Measurements from ENCODE around the gene HIKESHI.
"Not testable (repeated sequence)": the region's sequence is repeated elsewhere in the genome, so short reads cannot be mapped to it uniquely, and the experiment has no call there.

HIKESHI gene, protein sequence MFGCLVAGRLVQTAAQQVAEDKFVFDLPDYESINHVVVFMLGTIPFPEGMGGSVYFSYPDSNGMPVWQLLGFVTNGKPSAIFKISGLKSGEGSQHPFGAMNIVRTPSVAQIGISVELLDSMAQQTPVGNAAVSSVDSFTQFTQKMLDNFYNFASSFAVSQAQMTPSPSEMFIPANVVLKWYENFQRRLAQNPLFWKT

GRCh38 chr11:86302092-86302793 lies at the start of gene HIKESHI:
TSS of gene HIKESHI (plus strand) at chr11:86302240. CDS start at chr11:86302449, 209 bp downstream.
- peak; percentile 98 for DNase-seq

DNA sequence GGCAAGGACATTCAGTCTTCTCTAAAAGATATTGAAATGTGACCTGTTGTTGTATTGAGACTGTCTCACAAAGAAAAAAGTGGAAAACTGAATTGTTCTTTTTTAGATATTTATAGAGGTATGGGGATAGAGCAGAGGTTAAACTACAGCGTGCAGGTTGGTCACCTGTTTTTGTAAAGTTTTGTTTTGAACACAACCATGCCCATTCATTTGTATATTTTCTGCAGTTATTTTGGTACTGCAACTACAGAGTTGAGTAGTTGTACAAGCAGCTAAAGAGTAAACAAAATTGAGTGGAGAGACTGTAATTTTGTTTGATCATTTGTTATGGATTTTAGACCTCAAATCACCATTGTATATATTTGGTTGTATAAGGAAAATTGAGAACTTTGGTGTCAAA lies 46.1 kb upstream of the HIKESHI start:
- DNase-seq, result no peak

GRCh38 chr11:86256608-86257007 lies 45.4 kb upstream of the HIKESHI start:
- DNase-seq, result no peak

DNA sequence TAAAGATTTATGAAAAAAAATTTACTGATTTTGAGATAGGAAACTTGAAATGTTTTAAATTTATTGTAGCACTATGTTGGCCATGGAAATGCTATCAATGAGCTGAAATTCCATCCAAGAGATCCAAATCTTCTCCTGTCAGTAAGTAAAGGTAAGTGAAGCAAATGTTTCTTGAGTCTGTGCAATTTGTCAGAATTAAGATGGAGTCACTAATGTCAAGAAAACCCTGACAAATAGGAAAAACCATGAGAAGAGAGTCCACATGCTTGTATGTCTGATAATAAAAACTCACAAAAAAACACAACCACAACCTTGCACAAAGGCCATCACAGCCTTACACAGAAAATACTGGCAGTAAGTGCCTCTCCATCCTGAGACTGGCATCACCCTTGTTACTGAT lies 44.6 kb upstream of the HIKESHI start:
- no peak for DNase-seq

DNA sequence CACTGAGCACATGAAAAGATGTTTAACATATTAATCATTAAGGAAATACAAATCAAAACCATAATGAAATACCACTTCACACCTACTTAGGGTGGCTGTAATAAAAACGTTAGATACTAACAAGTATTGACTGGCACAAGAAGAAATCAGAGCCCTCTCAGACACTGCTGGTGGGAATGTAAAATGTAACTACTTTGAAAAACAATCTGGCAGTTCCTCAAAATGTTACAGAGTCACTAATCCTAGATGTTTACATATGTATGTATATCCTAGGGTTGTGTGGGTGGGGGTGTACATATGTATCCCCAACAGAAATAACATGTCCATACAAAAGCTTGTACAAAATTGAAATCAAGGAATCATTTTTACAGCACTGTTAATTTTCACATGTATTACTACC lies 42.3 kb upstream of the HIKESHI start:
- DNase-seq, result no peak

GRCh38 chr11:86261328-86261727 lies 40.7 kb upstream of the HIKESHI start:
- DNase-seq, result no peak

DNA sequence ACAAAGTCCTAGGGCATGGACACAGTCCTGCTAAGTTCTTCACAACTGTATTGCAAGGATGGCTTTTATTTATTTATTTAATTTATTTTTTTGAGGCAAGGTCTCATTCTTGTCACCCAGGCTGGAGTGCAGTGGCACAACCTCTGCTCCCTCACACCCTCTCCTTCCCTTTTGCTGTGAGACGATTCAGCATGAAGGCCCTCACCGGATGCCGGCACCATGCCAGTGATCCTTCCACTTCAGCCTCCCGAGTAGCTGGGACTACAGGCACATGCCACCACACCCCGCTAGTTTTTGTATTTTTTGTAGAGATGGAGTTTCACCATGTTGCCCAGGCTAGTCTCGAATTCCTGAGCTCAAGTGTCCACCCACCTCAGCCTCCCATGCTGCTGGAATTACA lies 39.7 kb upstream of the HIKESHI start:
- no peak for DNase-seq

GRCh38 chr11:86264649-86265048 lies 37.4 kb upstream of the HIKESHI start:
- no peak for DNase-seq

DNA sequence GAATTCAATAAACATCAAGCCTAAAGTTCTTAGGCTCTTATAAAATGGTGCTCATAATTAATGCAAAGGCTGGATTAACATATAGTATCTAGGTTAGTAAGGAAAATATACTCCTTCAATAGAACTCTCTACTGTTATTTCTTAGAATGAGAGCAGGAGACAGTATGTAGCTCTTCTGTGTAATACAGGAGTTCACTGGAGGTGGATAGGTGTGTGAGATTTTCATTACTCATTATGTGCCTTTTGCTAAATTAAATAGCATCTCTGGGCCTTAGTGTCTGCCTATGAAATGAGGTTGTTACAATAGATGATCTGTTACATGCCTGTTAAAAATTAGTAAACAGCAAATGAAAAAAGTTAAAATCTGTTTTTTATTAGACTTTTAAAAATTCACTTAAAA lies 36.8 kb upstream of the HIKESHI start:
- no peak for DNase-seq

DNA sequence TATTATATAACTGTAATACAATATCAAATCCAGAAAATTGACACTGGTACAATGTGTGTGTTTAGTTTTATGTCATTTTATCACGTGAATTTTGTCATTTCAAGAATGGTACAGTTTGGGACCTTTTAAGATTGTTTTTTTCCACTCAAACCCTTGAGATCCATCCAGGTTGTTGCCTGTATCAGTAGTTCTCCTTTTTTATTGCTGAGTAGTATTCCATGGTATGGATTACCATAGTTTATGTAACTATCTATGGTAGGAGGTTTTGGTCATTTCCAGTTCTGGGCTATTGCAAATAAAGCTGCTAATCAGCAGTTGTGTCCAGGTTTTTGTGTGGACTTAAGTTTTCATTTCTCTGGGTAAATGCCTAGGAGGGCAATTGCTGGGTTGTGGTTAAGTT lies 32.4 kb upstream of the HIKESHI start:
- no peak for DNase-seq

DNA sequence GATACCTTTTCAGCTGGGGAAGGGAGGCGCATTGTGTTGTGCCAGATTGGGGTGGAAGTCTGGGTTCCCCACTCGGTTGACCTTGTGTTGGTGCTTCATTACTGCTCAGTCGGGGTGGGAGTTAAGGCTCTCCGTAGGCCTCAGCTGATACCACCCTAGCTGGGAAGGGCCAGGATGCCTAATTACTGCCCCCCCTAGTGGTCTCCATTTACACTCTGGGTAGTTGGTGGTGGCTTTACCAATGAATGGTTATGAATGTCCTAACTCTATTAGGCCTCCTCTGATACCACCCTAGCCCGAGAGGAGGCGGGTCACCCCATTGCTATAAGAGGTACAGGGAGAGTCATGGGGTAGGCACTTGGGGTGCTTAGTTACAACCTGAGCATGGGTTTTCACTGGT lies 27.5 kb upstream of the HIKESHI start:
- peak; percentile 38 for DNase-seq

DNA sequence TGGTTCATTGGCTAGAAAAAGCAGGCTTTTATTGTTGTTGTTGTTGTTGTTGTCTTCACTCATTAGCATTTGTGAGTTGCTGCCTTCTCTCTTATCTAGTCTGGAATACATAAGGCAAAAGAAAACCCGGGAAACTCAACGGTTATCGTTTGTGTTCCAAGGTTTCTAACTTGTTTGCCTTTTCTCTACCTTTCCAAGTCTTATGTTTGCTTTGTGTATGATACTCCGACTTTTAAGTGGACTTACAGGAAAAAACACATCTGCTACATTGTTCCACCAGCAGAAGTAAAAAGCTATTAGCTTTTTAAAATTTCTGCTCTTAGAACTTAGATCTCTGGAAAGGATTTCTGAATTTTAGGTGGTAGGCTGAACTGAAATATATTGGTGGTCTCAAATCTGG lies 27.0 kb upstream of the HIKESHI start:
- no peak for DNase-seq

- DNase-seq, result no peak
Measured at GRCh38 chr11:86275493-86276370, 26.3 kb upstream of the HIKESHI start.

DNA sequence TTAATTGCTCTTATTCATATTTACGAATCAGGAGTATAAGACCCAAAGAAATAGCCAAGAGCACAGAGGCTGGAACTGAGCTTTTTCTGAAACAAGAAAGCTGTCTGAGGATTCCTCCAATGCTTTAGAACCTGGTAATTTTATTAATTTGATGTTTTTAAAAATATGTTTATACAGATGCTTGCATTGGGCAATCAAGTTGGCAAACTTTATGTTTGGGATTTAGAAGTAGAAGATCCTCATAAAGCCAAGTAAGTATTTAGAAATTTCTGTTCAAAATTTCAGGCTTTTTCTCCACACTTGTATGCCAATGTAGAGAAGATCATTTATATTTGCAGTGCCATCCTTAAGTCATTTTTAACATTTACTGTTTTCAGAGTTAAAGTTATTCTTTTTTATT lies 24.3 kb upstream of the HIKESHI start:
- DNase-seq, result no peak

DNA sequence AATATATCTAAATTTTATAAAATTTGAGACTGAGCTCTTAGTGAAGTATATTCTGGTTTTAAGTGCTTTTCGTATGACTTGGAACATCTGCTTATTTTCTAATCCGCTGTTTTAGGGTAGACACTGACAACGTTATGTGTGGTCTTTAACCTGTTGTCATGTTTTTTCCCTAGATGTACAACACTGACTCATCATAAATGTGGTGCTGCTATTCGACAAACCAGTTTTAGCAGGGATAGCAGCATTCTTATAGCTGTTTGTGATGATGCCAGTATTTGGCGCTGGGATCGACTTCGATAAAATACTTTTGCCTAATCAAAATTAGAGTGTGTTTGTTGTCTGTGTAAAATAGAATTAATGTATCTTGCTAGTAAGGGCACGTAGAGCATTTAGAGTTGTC lies 23.8 kb upstream of the HIKESHI start:
- no peak for DNase-seq

DNA sequence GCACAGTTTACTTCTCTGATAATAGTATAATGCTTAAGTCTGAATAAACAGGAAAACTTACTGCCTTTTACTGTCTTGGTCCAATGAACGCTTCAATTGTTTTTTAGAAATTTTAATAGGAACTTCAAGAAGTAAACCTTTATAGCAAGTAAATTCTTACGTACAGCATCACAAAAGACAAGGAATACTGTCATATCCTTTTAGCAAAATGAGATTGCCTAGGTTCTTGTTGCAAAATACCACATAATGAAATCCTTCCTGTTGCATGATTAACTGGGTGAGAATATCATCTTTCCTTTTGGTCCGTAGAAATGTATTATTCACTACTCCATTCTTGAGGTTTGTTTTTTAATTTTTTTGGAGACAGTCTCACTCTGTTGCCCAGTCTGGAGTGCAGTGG lies 22.3 kb upstream of the HIKESHI start:
- no peak for DNase-seq

GRCh38 chr11:86287468-86287796 lies 14.6 kb upstream of the HIKESHI start:
- DNase-seq, result no peak

GRCh38 chr11:86288776-86289507 lies 13.1 kb upstream of the HIKESHI start:
- no peak for DNase-seq

DNA sequence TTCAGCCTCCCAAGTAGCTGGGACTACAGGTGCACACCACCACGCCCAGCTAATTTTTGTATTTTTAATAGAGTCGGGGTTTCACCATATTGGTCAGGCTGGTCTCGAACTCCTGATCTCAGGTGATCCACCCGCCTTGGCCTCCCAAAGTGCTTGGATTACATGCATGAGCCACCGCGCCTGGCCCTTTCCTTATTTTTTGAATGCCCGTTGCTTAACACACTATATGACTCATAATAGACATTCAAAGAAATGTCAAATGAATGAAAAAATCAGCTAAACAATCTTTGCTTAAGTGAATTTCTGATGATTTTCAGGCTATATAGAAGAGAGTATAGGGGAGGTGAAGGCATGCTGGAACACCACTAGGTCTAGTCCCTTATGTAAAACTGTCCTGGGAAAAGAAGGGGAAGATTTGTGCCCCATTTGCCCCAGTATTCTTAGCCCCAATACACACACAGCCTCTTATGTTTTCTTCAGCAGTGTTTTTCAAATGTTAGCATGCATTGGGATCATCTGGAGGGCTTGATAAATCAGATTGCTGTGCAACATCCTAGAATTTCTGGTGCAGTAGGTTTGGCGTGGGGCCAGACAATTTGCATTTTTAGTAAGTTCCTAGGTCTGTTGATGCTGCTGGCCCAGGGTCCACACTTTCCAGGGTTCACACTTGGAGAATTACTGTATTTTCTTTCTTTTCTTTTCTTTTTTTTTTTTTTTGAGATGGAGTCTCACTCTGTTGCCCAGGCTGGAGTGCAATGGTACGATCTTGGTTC lies 12.3 kb upstream of the HIKESHI start:
- not testable (repeated sequence) for DNase-seq

- peak; percentile 37 for DNase-seq
Measured at GRCh38 chr11:86291466-86292262, 10.4 kb upstream of the HIKESHI start.

- DNase-seq, result no peak
Measured at GRCh38 chr11:86292912-86293616, 9.0 kb upstream of the HIKESHI start.
